ENCODE results near the gene MED27.

DNA sequence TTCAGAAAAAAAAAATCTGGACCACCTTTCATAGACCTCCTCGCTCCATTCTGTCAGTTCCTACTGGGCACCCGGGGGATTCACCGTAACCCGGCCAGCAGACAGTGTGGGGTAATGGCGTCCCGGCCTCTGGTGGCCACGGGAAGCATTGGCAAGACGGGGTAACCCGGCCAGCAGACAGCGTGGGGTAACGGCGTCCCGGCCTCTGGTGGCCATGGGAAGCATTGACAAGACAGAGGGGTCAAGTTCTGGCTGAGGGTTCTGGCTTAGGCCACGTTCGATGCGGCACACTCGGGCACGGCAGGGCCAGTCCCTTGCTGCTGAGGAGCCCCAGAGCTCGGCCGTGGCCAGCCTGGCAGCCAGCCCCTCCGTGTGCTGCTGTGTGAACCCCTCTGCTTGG is 223.6 kb downstream of the MED27 start:
- TF ChIP-seq, protein P1, sequence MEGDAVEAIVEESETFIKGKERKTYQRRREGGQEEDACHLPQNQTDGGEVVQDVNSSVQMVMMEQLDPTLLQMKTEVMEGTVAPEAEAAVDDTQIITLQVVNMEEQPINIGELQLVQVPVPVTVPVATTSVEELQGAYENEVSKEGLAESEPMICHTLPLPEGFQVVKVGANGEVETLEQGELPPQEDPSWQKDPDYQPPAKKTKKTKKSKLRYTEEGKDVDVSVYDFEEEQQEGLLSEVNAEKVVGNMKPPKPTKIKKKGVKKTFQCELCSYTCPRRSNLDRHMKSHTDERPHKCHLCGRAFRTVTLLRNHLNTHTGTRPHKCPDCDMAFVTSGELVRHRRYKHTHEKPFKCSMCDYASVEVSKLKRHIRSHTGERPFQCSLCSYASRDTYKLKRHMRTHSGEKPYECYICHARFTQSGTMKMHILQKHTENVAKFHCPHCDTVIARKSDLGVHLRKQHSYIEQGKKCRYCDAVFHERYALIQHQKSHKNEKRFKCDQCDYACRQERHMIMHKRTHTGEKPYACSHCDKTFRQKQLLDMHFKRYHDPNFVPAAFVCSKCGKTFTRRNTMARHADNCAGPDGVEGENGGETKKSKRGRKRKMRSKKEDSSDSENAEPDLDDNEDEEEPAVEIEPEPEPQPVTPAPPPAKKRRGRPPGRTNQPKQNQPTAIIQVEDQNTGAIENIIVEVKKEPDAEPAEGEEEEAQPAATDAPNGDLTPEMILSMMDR (IDR thresholded peaks at IDR 0.05) = no peak
- TF ChIP-seq POLR2AphosphoS5 (IDR thresholded peaks at IDR 0.05; ENCODE audit: insufficient read depth in 1 of 2, low read depth in 1 of 2) = no peak
